GM18517 (cell line): ENCODE measurements around the gene SAMD1.
"Not testable (repeated sequence)": the region's sequence is repeated elsewhere in the genome, so short reads cannot be mapped to it uniquely, and the experiment has no call there.

ENCODE experiments used
- ATAC-seq: cut with Tn5 transposase; IDR thresholded peaks from one replicate; pipeline ENCODE4 v1.9.1; 2021; ENCODE audit warnings: mild to moderate bottlenecking, moderate library complexity; ENCODE audit not compliant: unreplicated experiment

The SAMD1 gene

GRCh38 chr19:14042659-14043608 lies 47.6 kb downstream of the SAMD1 start:
- not testable (repeated sequence) for ATAC-seq

- ATAC-seq = no peak
Measured at GRCh38 chr19:14039181-14039580, 51.4 kb downstream of the SAMD1 start.
